KMS-11 (cell line): ENCODE data around the gene RABAC1.

Source experiments
- H2AFZ ChIP-seq: fragments of 200-600 bp; sonication (generic); 2 replicates; pipeline ENCODE4 v1.6.1; 2016; ENCODE audit warnings: antibody characterized with exemption, mixed run types, low read depth
- H3K27ac ChIP-seq: fragments of 200-600 bp; sonication (generic); 2 replicates; pipeline ENCODE4 v1.6.1; 2016; ENCODE audit warnings: mild to moderate bottlenecking, mixed run types
- H3K27me3 ChIP-seq: fragments of 200-600 bp; sonication (generic); 2 replicates; pipeline ENCODE4 v1.6.1; 2017; ENCODE audit warnings: mild to moderate bottlenecking, low read depth, mixed run types, moderate library complexity; ENCODE audit not compliant: insufficient read depth
- H3K36me3 ChIP-seq: fragments of 200-600 bp; sonication (generic); 2 replicates; pipeline ENCODE4 v1.6.1; 2017; ENCODE audit warnings: mild to moderate bottlenecking, mixed run types; ENCODE audit not compliant: insufficient read depth
- H3K4me1 ChIP-seq: fragments of 200-600 bp; sonication (generic); 2 replicates; pipeline ENCODE4 v1.6.1; 2016; ENCODE audit warnings: mild to moderate bottlenecking, low read depth, mixed run types; ENCODE audit not compliant: poor library complexity, severe bottlenecking
- H3K4me2 ChIP-seq: fragments of 200-600 bp; sonication (generic); 2 replicates; pipeline ENCODE4 v1.7.0; 2016; ENCODE audit warnings: mild to moderate bottlenecking, mixed run types
- H3K4me3 ChIP-seq: fragments of 200-600 bp; sonication (generic); IDR thresholded peaks from 2 replicates; pipeline ENCODE4 v1.6.1; 2017; ENCODE audit warnings: low read depth, low read length, mixed read lengths; ENCODE audit not compliant: insufficient read depth
- H3K79me2 ChIP-seq: fragments of 200-600 bp; sonication (generic); 2 replicates; pipeline ENCODE4 v1.6.1; 2016; ENCODE audit warnings: low read depth, mixed run types; ENCODE audit not compliant: insufficient read depth
- H3K9ac ChIP-seq: fragments of 200-600 bp; sonication (generic); 2 replicates; pipeline ENCODE4 v1.6.1; 2016; ENCODE audit warnings: mild to moderate bottlenecking, mixed run types
- H4K20me1 ChIP-seq: fragments of 200-600 bp; sonication (generic); 2 replicates; pipeline ENCODE4 v1.6.1; 2016; ENCODE audit warnings: mild to moderate bottlenecking, mixed run types; ENCODE audit not compliant: insufficient read depth
- TF ChIP-seq, protein P1 (sequence below): fragments of 200-600 bp; sonication (generic); conservative IDR thresholded peaks from 2 replicates; pipeline ENCODE4 v1.6.1; 2017; ENCODE audit warnings: low read depth, mild to moderate bottlenecking, antibody characterized with exemption, low read length, moderate library complexity, mixed read lengths

RABAC1 gene

DNA sequence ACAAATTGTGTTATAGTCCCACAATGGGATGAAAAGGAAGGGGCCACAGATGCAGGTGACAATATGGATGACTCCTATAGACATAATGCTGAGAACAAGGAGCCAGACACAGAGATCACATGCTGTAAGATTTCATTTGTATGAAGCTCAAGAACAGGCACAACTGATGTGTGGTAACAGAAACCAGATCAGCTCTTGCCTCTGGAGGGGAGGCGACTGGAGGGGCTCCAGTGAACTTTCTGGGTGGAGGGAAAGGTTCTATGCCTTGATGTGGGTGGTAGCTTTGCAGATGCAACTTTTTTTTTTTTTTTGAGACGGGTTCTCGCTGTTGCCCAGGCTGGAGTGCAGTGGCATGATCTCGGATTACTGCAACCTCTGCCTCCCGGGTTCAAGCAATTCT is 6.0 kb upstream of the RABAC1 start:
- H3K4me3 ChIP-seq = no peak overlapping the region
- peaks cover 59% of the 10 kb centered on the region for H3K27me3 ChIP-seq
- H3K4me2 ChIP-seq = no peak overlapping the region
- H3K36me3 ChIP-seq = no peaks in the 10 kb centered on the region
- no peak overlapping the region for H2AFZ ChIP-seq
- no peaks in the 10 kb centered on the region for H4K20me1 ChIP-seq
- TF ChIP-seq, protein P1, sequence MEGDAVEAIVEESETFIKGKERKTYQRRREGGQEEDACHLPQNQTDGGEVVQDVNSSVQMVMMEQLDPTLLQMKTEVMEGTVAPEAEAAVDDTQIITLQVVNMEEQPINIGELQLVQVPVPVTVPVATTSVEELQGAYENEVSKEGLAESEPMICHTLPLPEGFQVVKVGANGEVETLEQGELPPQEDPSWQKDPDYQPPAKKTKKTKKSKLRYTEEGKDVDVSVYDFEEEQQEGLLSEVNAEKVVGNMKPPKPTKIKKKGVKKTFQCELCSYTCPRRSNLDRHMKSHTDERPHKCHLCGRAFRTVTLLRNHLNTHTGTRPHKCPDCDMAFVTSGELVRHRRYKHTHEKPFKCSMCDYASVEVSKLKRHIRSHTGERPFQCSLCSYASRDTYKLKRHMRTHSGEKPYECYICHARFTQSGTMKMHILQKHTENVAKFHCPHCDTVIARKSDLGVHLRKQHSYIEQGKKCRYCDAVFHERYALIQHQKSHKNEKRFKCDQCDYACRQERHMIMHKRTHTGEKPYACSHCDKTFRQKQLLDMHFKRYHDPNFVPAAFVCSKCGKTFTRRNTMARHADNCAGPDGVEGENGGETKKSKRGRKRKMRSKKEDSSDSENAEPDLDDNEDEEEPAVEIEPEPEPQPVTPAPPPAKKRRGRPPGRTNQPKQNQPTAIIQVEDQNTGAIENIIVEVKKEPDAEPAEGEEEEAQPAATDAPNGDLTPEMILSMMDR = no peak
- H3K27ac ChIP-seq = no peak overlapping the region
- no peaks in the 10 kb centered on the region for H3K79me2 ChIP-seq
- H3K9ac ChIP-seq = no peak overlapping the region
- no peaks in the 10 kb centered on the region for H3K4me1 ChIP-seq

DNA sequence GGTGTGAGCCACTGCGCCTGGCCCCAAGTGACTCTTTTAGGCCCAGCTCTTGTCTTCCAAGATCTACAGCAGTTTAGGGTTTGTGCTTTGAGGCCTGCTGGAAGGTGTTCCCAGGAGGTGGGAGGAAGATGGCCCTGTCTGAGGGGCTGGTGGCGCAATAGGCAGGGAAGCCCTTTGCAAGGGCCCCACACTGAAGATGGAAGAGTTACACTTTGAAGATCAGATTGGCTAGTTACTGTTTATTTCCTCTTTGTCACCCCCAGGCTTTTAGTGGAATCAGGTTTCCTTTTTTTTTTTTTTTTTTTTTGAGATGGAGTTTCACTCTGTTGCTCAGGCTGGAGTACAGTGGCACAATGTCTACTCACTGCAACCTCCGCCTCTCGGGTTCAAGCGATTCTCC is 1.9 kb upstream of the RABAC1 start:
- H3K27ac ChIP-seq = no peak overlapping the region
- H3K9ac ChIP-seq = no peak overlapping the region
- H4K20me1 ChIP-seq = no peaks in the 10 kb centered on the region
- TF ChIP-seq, protein P1 = no peak
- H3K36me3 ChIP-seq = no peaks in the 10 kb centered on the region
- H2AFZ ChIP-seq = no peak overlapping the region
- no peaks in the 10 kb centered on the region for H3K79me2 ChIP-seq
- no peak overlapping the region for H3K4me3 ChIP-seq
- peaks cover 15% of the 10 kb centered on the region for H3K4me1 ChIP-seq
- H3K27me3 ChIP-seq = peaks cover 18% of the 10 kb centered on the region; the same call in 1 of the 2 replicates
- no peak overlapping the region for H3K4me2 ChIP-seq

GRCh38 chr19:41958367-41959055 is 610 bp downstream of the RABAC1 start:
- peaks cover 15% of the 10 kb centered on the region for H3K4me1 ChIP-seq
- peak overlapping the region; percentile 26 for H3K27ac ChIP-seq
- peak overlapping the region; percentile 50; the same call in 1 of the 2 replicates for H3K9ac ChIP-seq
- H3K36me3 ChIP-seq = no peaks in the 10 kb centered on the region
- TF ChIP-seq, protein P1 = no peak
- no peak overlapping the region for H3K4me3 ChIP-seq
- no peaks in the 10 kb centered on the region for H3K79me2 ChIP-seq
- H3K4me2 ChIP-seq = peak overlapping the region; percentile 77
- no peaks in the 10 kb centered on the region for H3K27me3 ChIP-seq
- peak overlapping the region; percentile 84 for H2AFZ ChIP-seq
- H4K20me1 ChIP-seq = no peaks in the 10 kb centered on the region

DNA sequence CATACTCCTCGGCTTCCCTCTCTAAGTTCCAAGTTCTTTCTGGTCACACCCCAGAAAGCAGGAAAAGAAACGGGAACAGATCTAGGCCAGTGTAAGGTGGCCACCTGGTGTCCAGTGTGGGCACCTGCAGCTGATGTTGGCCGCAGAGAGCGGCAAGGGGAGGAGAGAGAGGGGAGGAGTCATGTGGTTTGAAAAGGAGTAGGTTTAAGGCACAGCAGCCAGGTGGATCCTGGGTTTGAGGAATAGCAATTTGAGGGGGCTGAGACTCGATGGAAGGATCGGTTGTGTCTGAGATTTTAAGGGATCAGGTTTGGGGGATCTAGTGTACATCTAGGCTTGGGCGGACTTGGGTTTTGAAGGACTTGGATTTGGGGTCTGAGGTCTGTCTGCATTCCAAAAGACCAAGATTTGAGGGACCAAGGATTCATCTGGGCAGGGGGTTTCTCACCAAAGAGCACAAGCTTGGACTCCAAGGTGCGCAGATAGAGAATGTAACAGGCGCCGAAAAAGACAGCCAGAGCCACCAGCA is 1.2 kb downstream of the RABAC1 start:
- Histone ChIP-seq H3K27me3 (no peaks in the 10 kb centered on the region), H2AFZ (peak overlapping the region; percentile 84), H3K4me1 (peaks cover 15% of the 10 kb centered on the region), H4K20me1 (no peaks in the 10 kb centered on the region), H3K36me3 (no peaks in the 10 kb centered on the region), H3K9ac (no peak overlapping the region), H3K79me2 (no peaks in the 10 kb centered on the region), H3K27ac (no peak overlapping the region), H3K4me2 (peak overlapping the region; percentile 77), H3K4me3 (no peak overlapping the region)
- TF ChIP-seq, protein P1 = peak; percentile 98; the same call in 1 of the 2 replicates
